ENCODE measurements around the gene ADAMTSL2. TPM values are rescaled to one million over a fixed set of nuclear protein-coding genes. Genes with fewer than 3 reads are reported as not detected.

The ADAMTSL2 gene
- total and polyA plus RNA-seq, 2 donors (not counting 1 experiment from before 2014, with no cell fraction given) = under 0.01 to 0.09 TPM

- no peaks in the 10 kb centered on the region for H3K79me2 ChIP-seq (ENCODE audit: control insufficient read depth, insufficient read depth, low read length)
- H2AFZ ChIP-seq (ENCODE audit: low read length) = no peak overlapping the region
- H3K27ac ChIP-seq (ENCODE audit: insufficient read depth, low read length) = no peak overlapping the region
- no peaks in the 10 kb centered on the region for H3K9me3 ChIP-seq (ENCODE audit: control insufficient read depth, insufficient read depth, low read depth, low read length)
- no peak for DNase-seq (ENCODE audit: low read depth in 2 of 2)
- H3K9ac ChIP-seq (ENCODE audit: insufficient read depth, low read length) = no peak overlapping the region
- no peak overlapping the region for H3K4me2 ChIP-seq (ENCODE audit: extremely low read depth, insufficient read depth, low read length)
- no peaks in the 10 kb centered on the region for H3K4me1 ChIP-seq (ENCODE audit: control insufficient read depth, extremely low read depth, insufficient read depth, low read length)
- no peaks in the 10 kb centered on the region for H3K36me3 ChIP-seq (ENCODE audit: control insufficient read depth, insufficient read depth, low read length)
- no peaks in the 10 kb centered on the region for H4K20me1 ChIP-seq (ENCODE audit: control insufficient read depth, extremely low read depth, insufficient read depth, low read length)
- H3K4me3 ChIP-seq (replicated peaks in 1 of 4; ENCODE audit: control extremely low read depth in 1 of 4, insufficient read depth in 1 of 4, low read depth in 3 of 4, low read length in 4 of 4) = no peak overlapping the region
- H3K27me3 ChIP-seq (ENCODE audit: control insufficient read depth, insufficient read depth, low read length) = peaks cover 13% of the 10 kb centered on the region
- TF ChIP-seq, protein P1, sequence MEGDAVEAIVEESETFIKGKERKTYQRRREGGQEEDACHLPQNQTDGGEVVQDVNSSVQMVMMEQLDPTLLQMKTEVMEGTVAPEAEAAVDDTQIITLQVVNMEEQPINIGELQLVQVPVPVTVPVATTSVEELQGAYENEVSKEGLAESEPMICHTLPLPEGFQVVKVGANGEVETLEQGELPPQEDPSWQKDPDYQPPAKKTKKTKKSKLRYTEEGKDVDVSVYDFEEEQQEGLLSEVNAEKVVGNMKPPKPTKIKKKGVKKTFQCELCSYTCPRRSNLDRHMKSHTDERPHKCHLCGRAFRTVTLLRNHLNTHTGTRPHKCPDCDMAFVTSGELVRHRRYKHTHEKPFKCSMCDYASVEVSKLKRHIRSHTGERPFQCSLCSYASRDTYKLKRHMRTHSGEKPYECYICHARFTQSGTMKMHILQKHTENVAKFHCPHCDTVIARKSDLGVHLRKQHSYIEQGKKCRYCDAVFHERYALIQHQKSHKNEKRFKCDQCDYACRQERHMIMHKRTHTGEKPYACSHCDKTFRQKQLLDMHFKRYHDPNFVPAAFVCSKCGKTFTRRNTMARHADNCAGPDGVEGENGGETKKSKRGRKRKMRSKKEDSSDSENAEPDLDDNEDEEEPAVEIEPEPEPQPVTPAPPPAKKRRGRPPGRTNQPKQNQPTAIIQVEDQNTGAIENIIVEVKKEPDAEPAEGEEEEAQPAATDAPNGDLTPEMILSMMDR (conservative IDR thresholded peaks at IDR 0.05 in 1 of 2, IDR thresholded peaks at IDR 0.05 in 1 of 2; ENCODE audit: low read depth in 1 of 2, low read length in 2 of 2) = no peak
- no peak for TF ChIP-seq EZH2 (IDR thresholded peaks at IDR 0.05; ENCODE audit: low read length, missing control alignments)
These were observed 48.6 kb downstream of the ADAMTSL2 start for GRCh38 chr9:133583111-133583510.

GRCh38 chr9:133583586-133583985 lies 49.1 kb downstream of the ADAMTSL2 start:
- Histone ChIP-seq H3K9me3 (ENCODE audit: control insufficient read depth, insufficient read depth, low read depth, low read length) (peaks cover 2% of the 10 kb centered on the region), H3K27ac (ENCODE audit: insufficient read depth, low read length) (no peak overlapping the region), H4K20me1 (ENCODE audit: control insufficient read depth, extremely low read depth, insufficient read depth, low read length) (no peaks in the 10 kb centered on the region), H3K4me3 (replicated peaks in 1 of 4; ENCODE audit: control extremely low read depth in 1 of 4, insufficient read depth in 1 of 4, low read depth in 3 of 4, low read length in 4 of 4) (no peak overlapping the region), H2AFZ (ENCODE audit: low read length) (no peak overlapping the region), H3K4me1 (ENCODE audit: control insufficient read depth, extremely low read depth, insufficient read depth, low read length) (no peaks in the 10 kb centered on the region), H3K27me3 (ENCODE audit: control insufficient read depth, insufficient read depth, low read length) (peaks cover 13% of the 10 kb centered on the region), H3K4me2 (ENCODE audit: extremely low read depth, insufficient read depth, low read length) (no peak overlapping the region), H3K79me2 (ENCODE audit: control insufficient read depth, insufficient read depth, low read length) (no peaks in the 10 kb centered on the region), H3K9ac (ENCODE audit: insufficient read depth, low read length) (no peak overlapping the region), H3K36me3 (ENCODE audit: control insufficient read depth, insufficient read depth, low read length) (no peaks in the 10 kb centered on the region)
- no peak for TF ChIP-seq EZH2 (IDR thresholded peaks at IDR 0.05; ENCODE audit: low read length, missing control alignments)
- TF ChIP-seq, protein P1 (conservative IDR thresholded peaks at IDR 0.05 in 1 of 2, IDR thresholded peaks at IDR 0.05 in 1 of 2; ENCODE audit: low read depth in 1 of 2, low read length in 2 of 2) = no peak
- DNase-seq (ENCODE audit: low read depth in 2 of 2) = no peak

GRCh38 chr9:133584167-133584558 lies 49.7 kb downstream of the ADAMTSL2 start:
- H3K9ac ChIP-seq (ENCODE audit: insufficient read depth, low read length) = no peak overlapping the region
- H3K79me2 ChIP-seq (ENCODE audit: control insufficient read depth, insufficient read depth, low read length) = no peaks in the 10 kb centered on the region
- H3K4me1 ChIP-seq (ENCODE audit: control insufficient read depth, extremely low read depth, insufficient read depth, low read length) = no peaks in the 10 kb centered on the region
- TF ChIP-seq EZH2 (IDR thresholded peaks at IDR 0.05; ENCODE audit: low read length, missing control alignments) = no peak
- TF ChIP-seq, protein P1 (conservative IDR thresholded peaks at IDR 0.05 in 1 of 2, IDR thresholded peaks at IDR 0.05 in 1 of 2; ENCODE audit: low read depth in 1 of 2, low read length in 2 of 2) = no peak
- no peak overlapping the region for H3K27ac ChIP-seq (ENCODE audit: insufficient read depth, low read length)
- H3K27me3 ChIP-seq (ENCODE audit: control insufficient read depth, insufficient read depth, low read length) = peaks cover 13% of the 10 kb centered on the region
- H3K4me3 ChIP-seq (replicated peaks in 1 of 4; ENCODE audit: control extremely low read depth in 1 of 4, insufficient read depth in 1 of 4, low read depth in 3 of 4, low read length in 4 of 4) = no peak overlapping the region
- H2AFZ ChIP-seq (ENCODE audit: low read length) = no peak overlapping the region
- no peak overlapping the region for H3K4me2 ChIP-seq (ENCODE audit: extremely low read depth, insufficient read depth, low read length)
- no peaks in the 10 kb centered on the region for H3K36me3 ChIP-seq (ENCODE audit: control insufficient read depth, insufficient read depth, low read length)
- H3K9me3 ChIP-seq (ENCODE audit: control insufficient read depth, insufficient read depth, low read depth, low read length) = peaks cover 2% of the 10 kb centered on the region
- no peaks in the 10 kb centered on the region for H4K20me1 ChIP-seq (ENCODE audit: control insufficient read depth, extremely low read depth, insufficient read depth, low read length)
- no peak for DNase-seq (ENCODE audit: low read depth in 2 of 2)
